WERI-Rb-1 (cell line): Measurements from ENCODE around the gene CCDC70.

Experiments
- DNase-seq: peaks from one replicate; pipeline ENCODE4 v3.0.0-alpha.2; 2020
- H3K27ac ChIP-seq: fragments of 250-450 bp; sonication (Bioruptor Pico); 2 replicates; pipeline ENCODE4 v1.5.1; 2020; ENCODE audit warnings: mild to moderate bottlenecking, moderate library complexity
- H3K27me3 ChIP-seq: fragments of 250-450 bp; sonication (Bioruptor Pico); 2 replicates; pipeline ENCODE4 v1.5.1; 2021; ENCODE audit warnings: mild to moderate bottlenecking, low read depth, moderate library complexity; ENCODE audit not compliant: insufficient read depth, severe bottlenecking
- H3K36me3 ChIP-seq: fragments of 250-450 bp; sonication (Bioruptor Pico); 2 replicates; pipeline ENCODE4 v1.5.1; 2020; ENCODE audit warnings: mild to moderate bottlenecking, moderate library complexity
- H3K4me3 ChIP-seq: 2 replicates; pipeline ENCODE4 v1.5.1; 2011; ENCODE audit warnings: low read depth, mild to moderate bottlenecking, control low read depth, low read length
- H3K9me3 ChIP-seq: fragments of 250-450 bp; sonication (Bioruptor Pico); 2 replicates; pipeline ENCODE4 v1.5.1; 2021; ENCODE audit warnings: mild to moderate bottlenecking, moderate library complexity; ENCODE audit not compliant: severe bottlenecking
- CTCF ChIP-seq: IDR thresholded peaks from 2 replicates; pipeline ENCODE4 v1.5.1; 2011; ENCODE audit warnings: low read depth, mild to moderate bottlenecking, control low read depth, inconsistent platforms, low read length

CCDC70 gene

GRCh38 chr13:51870616-51871015 is 8.8 kb downstream of the CCDC70 start:
- no peak for DNase-seq
- H3K9me3 ChIP-seq: no peaks in the 10 kb centered on the region
- no peak for TF ChIP-seq CTCF
- no peak overlapping the region for H3K27ac ChIP-seq
- no peak overlapping the region for H3K4me3 ChIP-seq
- H3K27me3 ChIP-seq: no peaks in the 10 kb centered on the region
- no peaks in the 10 kb centered on the region for H3K36me3 ChIP-seq

GRCh38 chr13:51873117-51873798 is 11.5 kb downstream of the CCDC70 start:
- H3K27me3 ChIP-seq: no peaks in the 10 kb centered on the region
- no peak for TF ChIP-seq CTCF
- no peak for DNase-seq
- no peaks in the 10 kb centered on the region for H3K36me3 ChIP-seq
- H3K27ac ChIP-seq: no peak overlapping the region
- H3K9me3 ChIP-seq: no peaks in the 10 kb centered on the region
- no peak overlapping the region for H3K4me3 ChIP-seq

- TF ChIP-seq CTCF: no peak
- no peaks in the 10 kb centered on the region for H3K27me3 ChIP-seq
- no peak overlapping the region for H3K27ac ChIP-seq
- H3K9me3 ChIP-seq: no peaks in the 10 kb centered on the region
- no peaks in the 10 kb centered on the region for H3K36me3 ChIP-seq
- H3K4me3 ChIP-seq: no peak overlapping the region
- DNase-seq: no peak
Observed at GRCh38 chr13:51873837-51874236, 12.1 kb downstream of the CCDC70 start.

GRCh38 chr13:51874651-51875050 is 12.9 kb downstream of the CCDC70 start:
- no peaks in the 10 kb centered on the region for H3K9me3 ChIP-seq
- no peak for DNase-seq
- no peak overlapping the region for H3K27ac ChIP-seq
- H3K27me3 ChIP-seq: no peaks in the 10 kb centered on the region
- H3K4me3 ChIP-seq: no peak overlapping the region
- no peak for TF ChIP-seq CTCF
- H3K36me3 ChIP-seq: no peaks in the 10 kb centered on the region

- no peaks in the 10 kb centered on the region for H3K27me3 ChIP-seq
- H3K4me3 ChIP-seq: no peak overlapping the region
- H3K36me3 ChIP-seq: no peaks in the 10 kb centered on the region
- H3K9me3 ChIP-seq: no peaks in the 10 kb centered on the region
- no peak for DNase-seq
- no peak for TF ChIP-seq CTCF
- no peak overlapping the region for H3K27ac ChIP-seq
Observed at GRCh38 chr13:51879133-51879532, 17.4 kb downstream of the CCDC70 start.

GRCh38 chr13:51881296-51881695 is 19.5 kb downstream of the CCDC70 start:
- Histone ChIP-seq H3K36me3 (no peaks in the 10 kb centered on the region), H3K9me3 (no peaks in the 10 kb centered on the region), H3K27ac (no peak overlapping the region), H3K27me3 (no peaks in the 10 kb centered on the region), H3K4me3 (no peak overlapping the region)
- no peak for DNase-seq
- TF ChIP-seq CTCF: no peak
